Activated naive CD8-positive, alpha-beta T cell treated with anti-CD3 and anti-CD28 coated beads, Interleukin-2, amount 10 ng/mL, durations not matched to agents 7 days and 5 days (primary cell): ENCODE data around the gene AGMO. TPM values are rescaled to one million over a fixed set of nuclear protein-coding genes. Genes with fewer than 3 reads are reported as not detected.
"Not testable (repeated sequence)": the region's sequence is repeated elsewhere in the genome, so short reads cannot be mapped to it uniquely, and the experiment has no call there.

Experiments
- ATAC-seq: fragments of 150-1000 bp; cut with Tn5 transposase; one replicate; pipeline ENCODE4 v1.10.0; 2021; ENCODE audit warnings: low read depth, moderate library complexity
- POLR2A ChIA-PET: fragments of 350-600 bp; sonication (Branson Sonifier 250); formaldehyde crosslinking; loops from one replicate; lab custom pipeline; 2021; ENCODE audit warnings: antibody characterized with exemption; lab: Charles Lee
- DNase-seq: peaks from one replicate; pipeline ENCODE4 v3.0.0; 2021
- H3K27ac Mint-ChIP-seq: one replicate; pipeline ENCODE4 v1.8.0; 2022; ENCODE audit warnings: mild to moderate bottlenecking, mixed read lengths
- H3K27me3 Mint-ChIP-seq: one replicate; pipeline ENCODE4 v1.8.0; 2022; ENCODE audit warnings: mild to moderate bottlenecking, moderate library complexity, mixed read lengths
- H3K36me3 Mint-ChIP-seq: one replicate; pipeline ENCODE4 v1.8.0; 2021; ENCODE audit warnings: mild to moderate bottlenecking, mixed read lengths
- H3K4me1 Mint-ChIP-seq: one replicate; pipeline ENCODE4 v1.8.0; 2021; ENCODE audit warnings: mixed read lengths
- H3K4me3 Mint-ChIP-seq: one replicate; pipeline ENCODE4 v1.8.0; 2022; ENCODE audit warnings: mild to moderate bottlenecking, moderate library complexity, mixed read lengths
- H3K9me3 Mint-ChIP-seq: one replicate; pipeline ENCODE4 v1.8.0; 2021; ENCODE audit warnings: mixed read lengths
- total RNA-seq, 2 experiments: library from RNA; stranded (reverse); gene quantifications; one replicate each; pipeline ENCODE4 v1.2.3, GENCODE V29; 2021

The AGMO gene
- total RNA-seq, 2 experiments from 2014 or later, result not detected

- Mint-ChIP-seq H3K27ac (no peak overlapping the region), H3K36me3 (no peaks in the 10 kb centered on the region), H3K9me3 (no peaks in the 10 kb centered on the region), H3K4me3 (no peak overlapping the region), H3K27me3 (no peaks in the 10 kb centered on the region), H3K4me1 (no peaks in the 10 kb centered on the region)
- ATAC-seq (no peak), DNase-seq (no peak)
- POLR2A ChIA-PET, result no interaction called here
These were observed 244.6 kb downstream of the AGMO start for GRCh38 chr7:15317215-15317614.

GRCh38 chr7:15315678-15316077 is 246.1 kb downstream of the AGMO start:
- no peaks in the 10 kb centered on the region for H3K4me1 Mint-ChIP-seq
- no peak overlapping the region for H3K27ac Mint-ChIP-seq
- POLR2A ChIA-PET, result no interaction called here
- H3K9me3 Mint-ChIP-seq, result no peaks in the 10 kb centered on the region
- no peak for ATAC-seq
- H3K4me3 Mint-ChIP-seq, result no peak overlapping the region
- H3K27me3 Mint-ChIP-seq, result no peaks in the 10 kb centered on the region
- no peaks in the 10 kb centered on the region for H3K36me3 Mint-ChIP-seq
- no peak for DNase-seq

- DNase-seq (no peak), ATAC-seq (no peak)
- Mint-ChIP-seq H3K27me3 (no peaks in the 10 kb centered on the region), H3K36me3 (no peaks in the 10 kb centered on the region), H3K9me3 (no peaks in the 10 kb centered on the region), H3K27ac (no peak overlapping the region), H3K4me1 (no peaks in the 10 kb centered on the region), H3K4me3 (no peak overlapping the region)
- POLR2A ChIA-PET, result no interaction called here
These were observed 246.9 kb downstream of the AGMO start for GRCh38 chr7:15314922-15315321.

GRCh38 chr7:15313361-15313760 is 248.5 kb downstream of the AGMO start:
- Mint-ChIP-seq H3K27ac (no peak overlapping the region), H3K9me3 (no peaks in the 10 kb centered on the region), H3K27me3 (no peaks in the 10 kb centered on the region), H3K36me3 (no peaks in the 10 kb centered on the region), H3K4me1 (no peaks in the 10 kb centered on the region), H3K4me3 (no peak overlapping the region)
- DNase-seq (no peak), ATAC-seq (no peak)
- POLR2A ChIA-PET, result no interaction called here

GRCh38 chr7:15309872-15310271 is 251.9 kb downstream of the AGMO start:
- no peaks in the 10 kb centered on the region for H3K27me3 Mint-ChIP-seq
- H3K4me1 Mint-ChIP-seq, result no peaks in the 10 kb centered on the region
- POLR2A ChIA-PET, result no interaction called here

GRCh38 chr7:15308821-15309220 is 253.0 kb downstream of the AGMO start:
- POLR2A ChIA-PET, result no interaction called here
- no peak overlapping the region for H3K4me3 Mint-ChIP-seq
- H3K4me1 Mint-ChIP-seq, result no peaks in the 10 kb centered on the region
- DNase-seq (no peak), ATAC-seq (no peak)
- H3K27me3 Mint-ChIP-seq, result no peaks in the 10 kb centered on the region
- no peaks in the 10 kb centered on the region for H3K36me3 Mint-ChIP-seq
- H3K27ac Mint-ChIP-seq, result no peak overlapping the region
- H3K9me3 Mint-ChIP-seq, result no peaks in the 10 kb centered on the region

More at GRCh38 chr7:15309872-15310271, 251.9 kb downstream of the AGMO start:
- no peak overlapping the region for H3K4me3 Mint-ChIP-seq
- H3K36me3 Mint-ChIP-seq, result no peaks in the 10 kb centered on the region
- ATAC-seq, result no peak
- no peaks in the 10 kb centered on the region for H3K9me3 Mint-ChIP-seq
- DNase-seq, result no peak
- H3K27ac Mint-ChIP-seq, result no peak overlapping the region

- POLR2A ChIA-PET, result no interaction called here
- Mint-ChIP-seq H3K27me3 (no peaks in the 10 kb centered on the region), H3K4me1 (no peaks in the 10 kb centered on the region), H3K4me3 (no peak overlapping the region), H3K36me3 (no peaks in the 10 kb centered on the region), H3K9me3 (no peaks in the 10 kb centered on the region), H3K27ac (no peak overlapping the region)
- no peak for DNase-seq
- ATAC-seq, result no peak
These were observed 255.5 kb downstream of the AGMO start for GRCh38 chr7:15306296-15306695.

GRCh38 chr7:15305002-15305600 is 256.7 kb downstream of the AGMO start:
- H3K4me1 Mint-ChIP-seq, result no peaks in the 10 kb centered on the region
- H3K27me3 Mint-ChIP-seq, result no peaks in the 10 kb centered on the region
- H3K4me3 Mint-ChIP-seq, result no peak overlapping the region
- no peaks in the 10 kb centered on the region for H3K36me3 Mint-ChIP-seq
- ATAC-seq (no peak), DNase-seq (no peak)
- H3K27ac Mint-ChIP-seq, result no peak overlapping the region
- no peaks in the 10 kb centered on the region for H3K9me3 Mint-ChIP-seq
- POLR2A ChIA-PET, result no interaction called here

- H3K27me3 Mint-ChIP-seq, result no peaks in the 10 kb centered on the region
- H3K4me3 Mint-ChIP-seq, result no peak overlapping the region
- H3K27ac Mint-ChIP-seq, result no peak overlapping the region
- ATAC-seq, result no peak
- POLR2A ChIA-PET, result no interaction called here
- no peaks in the 10 kb centered on the region for H3K4me1 Mint-ChIP-seq
- no peak for DNase-seq
- no peaks in the 10 kb centered on the region for H3K36me3 Mint-ChIP-seq
- H3K9me3 Mint-ChIP-seq, result no peaks in the 10 kb centered on the region
These were observed 258.5 kb downstream of the AGMO start for GRCh38 chr7:15303357-15303756.

- H3K4me3 Mint-ChIP-seq, DNase-seq, POLR2A ChIA-PET, H3K9me3 Mint-ChIP-seq, H3K36me3 Mint-ChIP-seq, H3K27me3 Mint-ChIP-seq, H3K4me1 Mint-ChIP-seq, H3K27ac Mint-ChIP-seq, ATAC-seq: not testable (repeated sequence)
These were observed 260.8 kb downstream of the AGMO start for GRCh38 chr7:15300986-15301385.

- Mint-ChIP-seq H3K4me3 (no peak overlapping the region), H3K27ac (no peak overlapping the region), H3K4me1 (no peaks in the 10 kb centered on the region), H3K27me3 (no peaks in the 10 kb centered on the region), H3K9me3 (no peaks in the 10 kb centered on the region), H3K36me3 (no peaks in the 10 kb centered on the region)
- DNase-seq (no peak), ATAC-seq (no peak)
- POLR2A ChIA-PET, result no interaction called here
These were observed 269.7 kb downstream of the AGMO start for GRCh38 chr7:15292138-15292537.

- Mint-ChIP-seq H3K9me3 (no peaks in the 10 kb centered on the region), H3K4me1 (no peaks in the 10 kb centered on the region), H3K27me3 (no peaks in the 10 kb centered on the region), H3K4me3 (no peak overlapping the region), H3K36me3 (no peaks in the 10 kb centered on the region), H3K27ac (no peak overlapping the region)
- DNase-seq (no peak), ATAC-seq (no peak)
- POLR2A ChIA-PET, result no interaction called here
These were observed 270.1 kb downstream of the AGMO start for GRCh38 chr7:15291699-15292098.

- no peak overlapping the region for H3K27ac Mint-ChIP-seq
- H3K36me3 Mint-ChIP-seq, result no peaks in the 10 kb centered on the region
- H3K9me3 Mint-ChIP-seq, result no peaks in the 10 kb centered on the region
- H3K4me1 Mint-ChIP-seq, result no peaks in the 10 kb centered on the region
- ATAC-seq, result no peak
- no peak overlapping the region for H3K4me3 Mint-ChIP-seq
- POLR2A ChIA-PET, result no interaction called here
- no peaks in the 10 kb centered on the region for H3K27me3 Mint-ChIP-seq
- no peak for DNase-seq
These were observed 273.1 kb downstream of the AGMO start for GRCh38 chr7:15288741-15289140.

- DNase-seq (no peak), ATAC-seq (no peak)
- POLR2A ChIA-PET, result no interaction called here
- H3K9me3 Mint-ChIP-seq, result peaks cover 5% of the 10 kb centered on the region
- no peaks in the 10 kb centered on the region for H3K4me1 Mint-ChIP-seq
- H3K27ac Mint-ChIP-seq, result no peak overlapping the region
- H3K27me3 Mint-ChIP-seq, result no peaks in the 10 kb centered on the region
- no peaks in the 10 kb centered on the region for H3K36me3 Mint-ChIP-seq
- H3K4me3 Mint-ChIP-seq, result no peak overlapping the region
These were observed 277.4 kb downstream of the AGMO start for GRCh38 chr7:15284396-15284795.
